Mesenchymal stem cell (in vitro differentiated cells and primary cell): Measurements from ENCODE around the gene LGALS3.

Source experiments
- DNase-seq: peaks from one replicate; pipeline ENCODE4 v3.0.0-alpha.2; 2013
- H2AFZ ChIP-seq: one replicate; pipeline ENCODE4 v1.6.1; 2013; ENCODE audit warnings: low read depth, mild to moderate bottlenecking, control low read depth, inconsistent platforms, low read length, moderate library complexity
- H2AK5ac ChIP-seq: 2 replicates; pipeline ENCODE4 v1.6.1; 2013; ENCODE audit warnings: low read length, moderate library complexity, mild to moderate bottlenecking, inconsistent platforms; ENCODE audit not compliant: severe bottlenecking
- H2BK120ac ChIP-seq: one replicate; pipeline ENCODE4 v1.6.1; 2013; ENCODE audit warnings: low read depth, mild to moderate bottlenecking, inconsistent platforms, low read length, moderate library complexity
- H2BK12ac ChIP-seq, 2 experiments: one replicate each; pipeline ENCODE4 v1.6.1; 2013; ENCODE audit warnings: inconsistent platforms in 2 of 2, low read length in 2 of 2, mild to moderate bottlenecking in 2 of 2, moderate library complexity in 2 of 2, control low read depth in 1 of 2
- H2BK15ac ChIP-seq: one replicate; pipeline ENCODE4 v1.6.1; 2013; ENCODE audit warnings: mild to moderate bottlenecking, low read depth, inconsistent platforms; ENCODE audit not compliant: poor library complexity, severe bottlenecking
- H2BK5ac ChIP-seq: 2 replicates; pipeline ENCODE4 v1.6.1; 2013; ENCODE audit warnings: low read depth, mild to moderate bottlenecking, low read length, control low read depth, inconsistent platforms; ENCODE audit not compliant: poor library complexity, severe bottlenecking
- H3K14ac ChIP-seq, 2 experiments: one replicate each; pipeline ENCODE4 v1.6.1; 2013; ENCODE audit warnings: inconsistent platforms in 2 of 2, low read length in 2 of 2, control low read depth in 1 of 2, mild to moderate bottlenecking in 1 of 2, moderate library complexity in 1 of 2
- H3K18ac ChIP-seq, 2 experiments: one replicate each; pipeline ENCODE4 v1.6.1; 2013; ENCODE audit warnings: inconsistent platforms in 2 of 2, low read length in 2 of 2, control low read depth in 1 of 2, low read depth in 1 of 2, mild to moderate bottlenecking in 1 of 2
- H3K23ac ChIP-seq, 2 experiments: one replicate each; pipeline ENCODE4 v1.6.1; 2013; ENCODE audit warnings: inconsistent platforms in 2 of 2, low read length in 2 of 2, mild to moderate bottlenecking in 2 of 2, moderate library complexity in 2 of 2, control low read depth in 1 of 2
- H3K27ac ChIP-seq: 2 replicates; pipeline ENCODE4 v1.5.1; 2013; ENCODE audit warnings: mild to moderate bottlenecking, moderate library complexity, low read length, control low read depth, inconsistent platforms; ENCODE audit not compliant: poor library complexity, severe bottlenecking
- H3K27me3 ChIP-seq, 2 experiments: 2 replicates each; pipeline versions ENCODE4 v1.6.1 to v1.7.0; 2013; ENCODE audit warnings: low read length in 2 of 2, mild to moderate bottlenecking in 2 of 2, moderate library complexity in 2 of 2, control low read depth in 1 of 2, inconsistent platforms in 1 of 2; ENCODE audit not compliant: control insufficient read depth in 1 of 2, insufficient read depth in 1 of 2
- H3K36me3 ChIP-seq, 2 experiments: 2 replicates each; pipeline versions ENCODE4 v1.6.1 to v1.7.0; 2013; ENCODE audit warnings: low read length in 2 of 2, control low read depth in 1 of 2, inconsistent platforms in 1 of 2, low read depth in 1 of 2, mild to moderate bottlenecking in 1 of 2; ENCODE audit not compliant: insufficient read depth in 2 of 2, control insufficient read depth in 1 of 2
- H3K4ac ChIP-seq, 2 experiments: one replicate each; pipeline ENCODE4 v1.6.1; 2013; ENCODE audit warnings: inconsistent platforms in 2 of 2, low read length in 2 of 2, mild to moderate bottlenecking in 2 of 2, moderate library complexity in 2 of 2, control low read depth in 1 of 2, low read depth in 1 of 2
- H3K4me1 ChIP-seq: 2 replicates; pipeline ENCODE4 v1.6.1; 2013; ENCODE audit warnings: low read depth, low read length, control low read depth; ENCODE audit not compliant: control insufficient read depth, insufficient read depth
- H3K4me2 ChIP-seq: 2 replicates; pipeline ENCODE4 v1.6.1; 2013; ENCODE audit warnings: low read length, mild to moderate bottlenecking, inconsistent platforms; ENCODE audit not compliant: poor library complexity, severe bottlenecking
- H3K4me3 ChIP-seq, 2 experiments: 2 replicates each; pipeline versions ENCODE4 v1.5.1 to v1.7.0; 2013; ENCODE audit warnings: low read length in 2 of 2, mild to moderate bottlenecking in 2 of 2, control low read depth in 1 of 2, low read depth in 1 of 2; ENCODE audit not compliant: insufficient read depth in 1 of 2
- H3K79me1 ChIP-seq: replicated peaks from 2 replicates; pipeline ENCODE4 v1.6.1; 2013; ENCODE audit warnings: mild to moderate bottlenecking, control low read depth, low read length, inconsistent platforms; ENCODE audit not compliant: poor library complexity, severe bottlenecking
- H3K9ac ChIP-seq: 2 replicates; pipeline ENCODE4 v1.7.0; 2013; ENCODE audit warnings: mild to moderate bottlenecking, low read length, moderate library complexity
- H3K9me3 ChIP-seq: 2 replicates; pipeline ENCODE4 v1.7.0; 2013; ENCODE audit warnings: mild to moderate bottlenecking, low read length; ENCODE audit not compliant: control insufficient read depth
- H4K8ac ChIP-seq: one replicate; pipeline ENCODE4 v1.6.1; 2013; ENCODE audit warnings: inconsistent platforms, mild to moderate bottlenecking, low read length, moderate library complexity
- H4K91ac ChIP-seq: one replicate; pipeline ENCODE4 v1.6.1; 2013; ENCODE audit warnings: mild to moderate bottlenecking, low read length, inconsistent platforms
- WGBS: methylation state at CpG from one replicate; pipeline ENCODE4 v1.1.7; 2013; ENCODE audit warnings: mixed read lengths; 5-methylcytosine and 5-hydroxymethylcytosine counted together

Gene LGALS3

DNA sequence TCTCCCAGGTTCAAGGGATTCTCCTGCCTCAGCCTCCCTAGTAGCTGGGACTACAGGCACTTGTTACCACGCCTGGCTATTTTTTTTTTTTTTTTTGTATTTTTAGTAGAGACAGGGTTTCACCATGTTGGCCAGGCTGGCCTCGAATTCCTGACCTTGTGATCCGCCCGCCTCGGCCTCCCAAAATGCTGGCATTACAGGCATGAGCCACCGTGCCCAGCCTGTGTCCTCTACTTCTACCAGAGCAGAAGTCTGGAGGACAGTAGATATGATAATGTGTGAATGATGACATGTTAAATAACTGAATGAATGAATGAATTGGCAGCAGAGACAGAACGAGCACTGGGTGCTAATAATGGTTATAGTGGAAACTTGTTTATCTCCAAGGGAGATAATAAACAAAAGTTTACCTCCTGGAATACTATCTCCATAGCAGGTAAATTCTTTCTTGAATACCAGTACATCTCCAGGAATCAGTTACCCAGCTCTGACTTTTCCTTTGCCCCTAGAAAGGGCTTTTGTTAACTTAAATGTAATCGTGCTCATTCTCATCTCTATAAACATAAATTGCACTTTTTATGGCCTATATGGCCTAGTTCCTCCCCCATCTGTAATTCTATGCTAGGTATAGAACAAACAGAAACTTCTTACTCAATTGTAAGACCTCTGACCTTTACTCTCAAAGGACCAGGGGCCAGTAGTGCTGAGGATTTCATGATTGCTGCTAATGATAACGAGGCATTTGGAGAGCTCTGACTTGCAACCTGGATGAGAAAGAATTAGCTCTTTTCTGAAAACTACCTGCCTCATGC is 7.2 kb upstream of the LGALS3 start:
- Histone ChIP-seq H3K4me2 (no peak overlapping the region), H2BK12ac (no peak overlapping the region), H3K27ac (no peak overlapping the region), H3K23ac (no peak overlapping the region), H2BK120ac (no peak overlapping the region), H2BK15ac (no peak overlapping the region), H4K8ac (no peak overlapping the region), H3K4me1 (peaks cover 12% of the 10 kb centered on the region), H3K4ac (no peak overlapping the region), H3K27me3 (no peaks in the 10 kb centered on the region), H2AK5ac (no peak overlapping the region), H3K9me3 (no peaks in the 10 kb centered on the region), H3K18ac (no peak overlapping the region), H3K9ac (peak overlapping the region; percentile 31), H3K14ac (no peak overlapping the region), H4K91ac (no peak overlapping the region), H2AFZ (no peak overlapping the region), H3K79me1 (no peaks in the 10 kb centered on the region), H2BK5ac (no peak overlapping the region), H3K4me3 (no peak overlapping the region), H3K36me3 (no peaks in the 10 kb centered on the region)
- WGBS = 95% methylated on average over 8 of the region's 9 CpGs
- no peak for DNase-seq

DNA sequence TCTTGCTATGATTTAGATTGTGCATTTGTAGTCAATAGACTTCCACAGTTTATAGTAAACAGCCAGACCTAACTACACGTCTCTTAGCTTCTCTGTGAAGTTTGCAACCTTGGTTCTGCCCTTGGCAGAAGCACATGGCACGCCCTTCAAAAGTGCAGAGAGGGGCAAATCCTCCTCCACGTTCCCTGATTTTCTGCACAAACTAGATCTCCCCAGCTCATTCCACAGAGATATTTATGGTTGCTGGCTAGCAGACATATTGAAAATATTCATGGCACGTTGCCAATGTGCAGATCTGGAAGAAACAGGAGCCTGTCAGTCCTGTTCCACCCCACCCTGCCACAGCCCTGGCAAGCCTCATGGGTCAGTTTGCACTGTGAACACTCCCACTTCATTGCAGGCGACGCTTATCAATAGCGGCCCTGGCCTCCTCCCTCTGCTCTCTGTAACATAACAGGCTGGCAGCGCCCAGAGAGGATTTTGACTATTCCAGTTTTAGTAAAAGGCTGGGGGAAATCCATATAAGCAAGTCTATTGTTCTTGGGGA is 6.5 kb upstream of the LGALS3 start:
- no peak overlapping the region for H2BK5ac ChIP-seq
- no peak overlapping the region for H3K27ac ChIP-seq
- H3K4me1 ChIP-seq = peaks cover 12% of the 10 kb centered on the region
- H2AK5ac ChIP-seq = no peak overlapping the region
- no peak for DNase-seq
- H3K4me3 ChIP-seq = peak overlapping the region in 1 of 2 experiments; percentile 35
- H3K36me3 ChIP-seq = no peaks in the 10 kb centered on the region
- H3K18ac ChIP-seq = peak overlapping the region in 1 of 2 experiments; percentile 34
- peak overlapping the region; percentile 24 for H3K4me2 ChIP-seq
- H2BK120ac ChIP-seq = no peak overlapping the region
- no peak overlapping the region for H2AFZ ChIP-seq
- H2BK15ac ChIP-seq = no peak overlapping the region
- no peaks in the 10 kb centered on the region for H3K27me3 ChIP-seq
- H3K14ac ChIP-seq = no peak overlapping the region
- peak overlapping the region; percentile 57 for H4K8ac ChIP-seq
- peak overlapping the region; percentile 31 for H3K9ac ChIP-seq
- no peak overlapping the region for H2BK12ac ChIP-seq
- H4K91ac ChIP-seq = no peak overlapping the region
- no peaks in the 10 kb centered on the region for H3K79me1 ChIP-seq
- H3K23ac ChIP-seq = no peak overlapping the region
- H3K4ac ChIP-seq = no peak overlapping the region
- no peaks in the 10 kb centered on the region for H3K9me3 ChIP-seq
- WGBS = 82% methylated on average over 8 of the region's 8 CpGs

DNA sequence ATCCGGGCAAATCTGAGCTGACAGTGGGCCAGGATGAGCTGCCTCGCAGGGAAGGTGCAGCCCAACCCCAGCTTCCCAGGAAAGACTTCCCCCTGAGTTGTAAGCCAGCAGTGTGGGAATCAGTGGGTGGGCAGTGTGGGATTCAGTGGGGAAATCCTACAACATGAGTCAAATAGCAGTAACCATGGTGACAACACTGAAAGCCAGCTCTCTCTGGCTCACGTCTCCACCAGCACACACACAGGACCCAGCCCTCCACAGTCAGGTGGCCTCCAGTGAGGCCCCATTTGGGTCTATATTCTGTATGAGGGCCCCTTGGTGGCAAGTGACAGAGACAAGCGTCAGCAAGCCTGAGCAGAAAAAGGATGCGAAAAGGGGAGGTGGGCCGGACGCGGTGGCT is 6.0 kb upstream of the LGALS3 start:
- H3K9ac ChIP-seq = peak overlapping the region; percentile 31
- H3K9me3 ChIP-seq = no peaks in the 10 kb centered on the region
- peak overlapping the region in 1 of 2 experiments; percentile 35 for H3K4me3 ChIP-seq
- peak overlapping the region; percentile 24 for H3K4me2 ChIP-seq
- no peak overlapping the region for H2AK5ac ChIP-seq
- H4K91ac ChIP-seq = peak overlapping the region; percentile 53
- H3K4ac ChIP-seq = no peak overlapping the region
- WGBS = 48% methylated on average over 3 of the region's 8 CpGs
- no peak overlapping the region for H2BK120ac ChIP-seq
- H2BK12ac ChIP-seq = peak overlapping the region; percentile 32 to 87
- H3K23ac ChIP-seq = peak overlapping the region in 1 of 2 experiments; percentile 23
- H2BK5ac ChIP-seq = no peak overlapping the region
- H3K79me1 ChIP-seq = no peaks in the 10 kb centered on the region
- H3K14ac ChIP-seq = no peak overlapping the region
- no peak overlapping the region for H3K27ac ChIP-seq
- peak overlapping the region; percentile 34 to 53 for H3K18ac ChIP-seq
- peak overlapping the region; percentile 63 for H2BK15ac ChIP-seq
- peak; percentile 92 for DNase-seq
- peak overlapping the region; percentile 57 for H4K8ac ChIP-seq
- H3K36me3 ChIP-seq = no peaks in the 10 kb centered on the region
- H3K27me3 ChIP-seq = no peaks in the 10 kb centered on the region
- no peak overlapping the region for H2AFZ ChIP-seq
- H3K4me1 ChIP-seq = peaks cover 12% of the 10 kb centered on the region

GRCh38 chr14:55123852-55124639 is 5.0 kb upstream of the LGALS3 start:
- no peaks in the 10 kb centered on the region for H3K9me3 ChIP-seq
- WGBS = 90% methylated on average over 8 of the region's 9 CpGs
- no peak overlapping the region for H3K27ac ChIP-seq
- H3K4me2 ChIP-seq = no peak overlapping the region
- H3K4me3 ChIP-seq = no peak overlapping the region
- no peak overlapping the region for H4K8ac ChIP-seq
- H2AK5ac ChIP-seq = no peak overlapping the region
- no peak overlapping the region for H3K23ac ChIP-seq
- no peak overlapping the region for H2BK12ac ChIP-seq
- H4K91ac ChIP-seq = no peak overlapping the region
- no peaks in the 10 kb centered on the region for H3K79me1 ChIP-seq
- H3K18ac ChIP-seq = peak overlapping the region in 1 of 2 experiments; percentile 28
- no peaks in the 10 kb centered on the region for H3K36me3 ChIP-seq
- no peaks in the 10 kb centered on the region for H3K27me3 ChIP-seq
- H3K4ac ChIP-seq = no peak overlapping the region
- DNase-seq = no peak
- no peak overlapping the region for H3K9ac ChIP-seq
- peaks cover 12% of the 10 kb centered on the region for H3K4me1 ChIP-seq
- H2AFZ ChIP-seq = no peak overlapping the region
- no peak overlapping the region for H3K14ac ChIP-seq
- no peak overlapping the region for H2BK120ac ChIP-seq
- H2BK15ac ChIP-seq = no peak overlapping the region
- H2BK5ac ChIP-seq = no peak overlapping the region
